Measurements from ENCODE around the gene MACROD2. TPM values are rescaled to one million over a fixed set of nuclear protein-coding genes. Genes with fewer than 3 reads are reported as not detected.

Gene MACROD2
- polyA plus RNA-seq, 1 donor (not counting 4 experiments of a cell fraction or from before 2014, with no cell fraction given), result 0.71 TPM

DNA sequence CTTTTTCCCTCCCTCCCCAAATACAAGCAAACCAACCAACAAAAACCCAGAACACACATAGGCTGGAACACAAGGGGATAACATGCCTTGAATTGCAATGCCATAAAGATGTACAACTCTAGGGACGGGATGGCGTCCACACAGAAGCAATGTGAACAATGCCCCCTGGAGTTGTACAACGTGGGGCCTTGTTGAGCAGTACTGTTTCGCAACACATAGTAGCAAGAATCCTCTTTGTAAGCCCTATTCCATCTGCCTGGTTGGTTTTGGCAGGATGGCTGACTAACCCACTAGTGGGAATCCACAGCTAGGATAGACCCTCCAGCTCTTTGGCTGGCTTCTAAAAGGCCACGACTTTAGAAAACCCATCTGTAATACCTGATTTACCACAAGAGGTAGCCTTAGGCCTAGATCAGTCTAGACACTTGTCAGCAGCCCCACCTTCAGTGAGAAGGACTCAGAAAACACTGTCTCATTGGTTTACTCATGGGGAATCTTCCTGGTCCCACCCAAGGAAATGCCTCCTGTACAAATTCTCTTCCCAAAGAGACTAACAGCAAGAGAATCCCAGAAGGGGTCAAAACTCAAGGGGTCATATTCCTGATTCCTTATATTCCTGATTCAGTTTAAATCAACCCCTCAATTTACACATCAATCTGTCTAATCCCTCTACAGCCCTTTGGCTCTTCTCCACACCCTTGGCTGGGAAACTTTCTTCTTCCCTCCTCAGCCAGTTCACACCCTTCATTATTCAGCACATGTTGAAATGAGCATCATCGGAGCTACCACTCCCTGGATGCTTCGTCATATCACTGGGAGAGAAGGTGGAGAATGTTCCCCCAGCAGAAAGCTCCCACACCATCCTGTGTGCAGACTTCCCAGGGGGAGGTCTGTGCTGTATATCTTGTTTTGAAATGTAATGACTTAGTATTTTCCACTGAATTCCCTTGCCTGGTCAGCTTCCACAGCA lies 964.5 kb downstream of the MACROD2 start:
- Histone ChIP-seq H3K79me2 (ENCODE audit: control insufficient read depth, insufficient read depth, low read length) (no peaks in the 10 kb centered on the region), H3K36me3 (ENCODE audit: control insufficient read depth in 2 of 2, extremely low read depth in 1 of 2, insufficient read depth in 2 of 2, low read length in 2 of 2) (no peaks in the 10 kb centered on the region), H3K9me3 (ENCODE audit: control insufficient read depth, low read depth, low read length) (no peaks in the 10 kb centered on the region), H4K20me1 (ENCODE audit: control insufficient read depth, extremely low read depth, insufficient read depth, low read length) (no peaks in the 10 kb centered on the region), H3K27ac (ENCODE audit: control insufficient read depth, insufficient read depth, low read length) (peak overlapping the region; percentile 71), H3K4me1 (ENCODE audit: control insufficient read depth, extremely low read depth, insufficient read depth, low read length) (peaks cover 33% of the 10 kb centered on the region), H3K9ac (ENCODE audit: control insufficient read depth, extremely low read depth, insufficient read depth, low read length) (peak overlapping the region; percentile 30), H2AFZ (ENCODE audit: control insufficient read depth, low read length) (peak overlapping the region; percentile 11), H3K4me2 (ENCODE audit: control insufficient read depth, extremely low read depth, insufficient read depth, low read depth, low read length) (peak overlapping the region; percentile 12), H3K27me3 (ENCODE audit: control insufficient read depth, extremely low read depth, insufficient read depth, low read length) (no peaks in the 10 kb centered on the region), H3K4me3 (ENCODE audit: control insufficient read depth in 2 of 3, extremely low read depth in 1 of 3, insufficient read depth in 2 of 3, low read depth in 1 of 3, low read length in 3 of 3) (no peak overlapping the region), H3K9me1 (ENCODE audit: control insufficient read depth, extremely low read depth, insufficient read depth, low read length) (no peaks in the 10 kb centered on the region)
- TF ChIP-seq EZH2 (IDR thresholded peaks at IDR 0.05; ENCODE audit: low read length), result no peak
- TF ChIP-seq, protein P1, sequence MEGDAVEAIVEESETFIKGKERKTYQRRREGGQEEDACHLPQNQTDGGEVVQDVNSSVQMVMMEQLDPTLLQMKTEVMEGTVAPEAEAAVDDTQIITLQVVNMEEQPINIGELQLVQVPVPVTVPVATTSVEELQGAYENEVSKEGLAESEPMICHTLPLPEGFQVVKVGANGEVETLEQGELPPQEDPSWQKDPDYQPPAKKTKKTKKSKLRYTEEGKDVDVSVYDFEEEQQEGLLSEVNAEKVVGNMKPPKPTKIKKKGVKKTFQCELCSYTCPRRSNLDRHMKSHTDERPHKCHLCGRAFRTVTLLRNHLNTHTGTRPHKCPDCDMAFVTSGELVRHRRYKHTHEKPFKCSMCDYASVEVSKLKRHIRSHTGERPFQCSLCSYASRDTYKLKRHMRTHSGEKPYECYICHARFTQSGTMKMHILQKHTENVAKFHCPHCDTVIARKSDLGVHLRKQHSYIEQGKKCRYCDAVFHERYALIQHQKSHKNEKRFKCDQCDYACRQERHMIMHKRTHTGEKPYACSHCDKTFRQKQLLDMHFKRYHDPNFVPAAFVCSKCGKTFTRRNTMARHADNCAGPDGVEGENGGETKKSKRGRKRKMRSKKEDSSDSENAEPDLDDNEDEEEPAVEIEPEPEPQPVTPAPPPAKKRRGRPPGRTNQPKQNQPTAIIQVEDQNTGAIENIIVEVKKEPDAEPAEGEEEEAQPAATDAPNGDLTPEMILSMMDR (optimal IDR thresholded peaks at IDR 0.05 in 1 of 3, IDR thresholded peaks at IDR 0.05 in 1 of 3, conservative IDR thresholded peaks at IDR 0.05 in 1 of 3; ENCODE audit: extremely low read depth in 1 of 3, insufficient read depth in 2 of 3, low read length in 3 of 3), result peak; percentile 4 to 35 (median 12)
- dilution Hi-C loops (cut with MboI; ENCODE audit: extremely low pct_ligation_motif_present, low sequenced_read_pairs), result no loop called here
- DNase-seq (ENCODE audit: low read depth, low spot score), result peak; percentile 15
- peak; percentile 90 for FAIRE-seq

DNA sequence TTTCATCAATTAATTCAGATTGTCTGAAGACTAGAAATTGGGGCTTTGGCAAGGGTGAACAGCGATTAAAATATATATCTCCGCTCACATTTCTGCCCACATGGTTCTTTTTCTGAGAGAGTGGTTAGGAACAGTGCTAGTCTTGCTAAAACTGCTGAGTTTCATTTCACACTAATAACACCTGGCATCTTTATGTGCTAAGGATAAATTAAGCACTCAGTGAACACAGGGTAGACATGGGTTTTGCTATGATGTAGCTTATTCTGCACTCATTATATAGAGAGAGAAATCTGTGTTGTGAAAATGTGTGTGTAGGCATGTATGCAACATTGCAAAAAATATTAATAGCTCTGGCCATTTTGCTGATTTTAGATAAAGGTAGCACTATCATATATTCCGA lies 965.5 kb downstream of the MACROD2 start:
- FAIRE-seq (no peak), DNase-seq (ENCODE audit: low read depth, low spot score) (no peak)
- Histone ChIP-seq H3K27me3 (ENCODE audit: control insufficient read depth, extremely low read depth, insufficient read depth, low read length) (no peaks in the 10 kb centered on the region), H3K4me2 (ENCODE audit: control insufficient read depth, extremely low read depth, insufficient read depth, low read depth, low read length) (no peak overlapping the region), H3K36me3 (ENCODE audit: control insufficient read depth in 2 of 2, extremely low read depth in 1 of 2, insufficient read depth in 2 of 2, low read length in 2 of 2) (no peaks in the 10 kb centered on the region), H3K4me3 (ENCODE audit: control insufficient read depth in 2 of 3, extremely low read depth in 1 of 3, insufficient read depth in 2 of 3, low read depth in 1 of 3, low read length in 3 of 3) (no peak overlapping the region), H3K9me3 (ENCODE audit: control insufficient read depth, low read depth, low read length) (no peaks in the 10 kb centered on the region), H3K79me2 (ENCODE audit: control insufficient read depth, insufficient read depth, low read length) (no peaks in the 10 kb centered on the region), H3K27ac (ENCODE audit: control insufficient read depth, insufficient read depth, low read length) (peak overlapping the region; percentile 71), H4K20me1 (ENCODE audit: control insufficient read depth, extremely low read depth, insufficient read depth, low read length) (no peaks in the 10 kb centered on the region), H3K9ac (ENCODE audit: control insufficient read depth, extremely low read depth, insufficient read depth, low read length) (no peak overlapping the region), H2AFZ (ENCODE audit: control insufficient read depth, low read length) (no peak overlapping the region), H3K9me1 (ENCODE audit: control insufficient read depth, extremely low read depth, insufficient read depth, low read length) (no peaks in the 10 kb centered on the region), H3K4me1 (ENCODE audit: control insufficient read depth, extremely low read depth, insufficient read depth, low read length) (peaks cover 33% of the 10 kb centered on the region)
- TF ChIP-seq, protein P1 (optimal IDR thresholded peaks at IDR 0.05 in 1 of 3, IDR thresholded peaks at IDR 0.05 in 1 of 3, conservative IDR thresholded peaks at IDR 0.05 in 1 of 3; ENCODE audit: extremely low read depth in 1 of 3, insufficient read depth in 2 of 3, low read length in 3 of 3), result no peak
- dilution Hi-C loops (cut with MboI; ENCODE audit: extremely low pct_ligation_motif_present, low sequenced_read_pairs), result no loop called here
